HG03135 (cell line): ENCODE data around the gene IMMP1L.

Experiments used
- ATAC-seq: cut with Tn5 transposase; IDR thresholded peaks from one replicate; pipeline ENCODE4 v1.9.1; 2021; ENCODE audit warnings: mild to moderate bottlenecking, moderate library complexity; ENCODE audit not compliant: unreplicated experiment

The IMMP1L gene

DNA sequence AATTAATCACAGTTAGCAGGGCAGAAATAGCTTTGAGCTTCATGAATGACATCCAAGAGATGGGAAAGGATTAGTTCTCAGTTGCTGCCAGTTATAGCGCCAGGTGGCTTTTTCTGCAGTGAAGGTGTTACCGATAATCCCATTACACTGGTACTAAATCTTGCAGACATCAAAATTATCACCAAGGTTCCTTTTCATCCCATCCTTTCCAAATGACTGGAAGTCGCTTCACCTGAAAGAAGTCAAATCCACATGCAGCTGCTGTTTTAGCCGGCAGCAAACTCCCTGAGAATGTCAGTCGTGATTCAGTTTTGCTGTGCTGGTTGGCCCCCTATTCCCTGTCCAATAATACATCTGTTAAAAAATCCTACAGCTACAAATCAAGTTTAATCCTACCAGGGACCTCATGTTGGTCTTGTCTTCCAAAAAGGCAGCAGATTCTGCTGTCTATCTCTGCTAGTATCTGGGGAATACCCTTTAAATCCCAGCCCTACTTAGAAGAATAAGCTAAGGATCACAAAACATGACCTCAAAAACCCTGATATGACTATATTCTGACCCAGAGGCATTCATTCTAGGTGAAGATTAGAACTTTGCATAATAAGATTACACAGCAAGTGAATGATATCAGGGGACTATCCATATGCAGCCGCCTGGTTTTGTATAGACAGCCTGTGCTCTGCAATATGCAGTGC lies 31.7 kb downstream of the IMMP1L start:
- ATAC-seq, result no peak

DNA sequence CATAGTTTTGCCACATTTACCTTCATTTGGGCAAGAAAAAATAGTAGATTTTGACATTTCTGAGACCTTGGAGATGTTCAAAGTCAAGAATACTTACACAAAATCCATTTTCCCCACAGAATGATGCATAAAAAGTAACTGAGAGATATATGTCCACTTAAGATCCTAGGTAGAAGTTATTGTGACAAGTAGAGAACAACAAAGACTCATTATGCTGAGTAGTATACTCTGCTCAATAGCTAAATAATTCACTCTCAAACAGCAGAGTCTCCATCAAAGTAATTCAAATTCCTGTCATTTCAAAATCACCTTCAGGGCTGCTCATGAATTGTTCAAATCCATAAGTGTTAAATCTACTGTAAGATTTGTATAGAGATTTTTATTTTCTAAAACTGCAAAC lies 35.3 kb downstream of the IMMP1L start:
- ATAC-seq, result no peak

DNA sequence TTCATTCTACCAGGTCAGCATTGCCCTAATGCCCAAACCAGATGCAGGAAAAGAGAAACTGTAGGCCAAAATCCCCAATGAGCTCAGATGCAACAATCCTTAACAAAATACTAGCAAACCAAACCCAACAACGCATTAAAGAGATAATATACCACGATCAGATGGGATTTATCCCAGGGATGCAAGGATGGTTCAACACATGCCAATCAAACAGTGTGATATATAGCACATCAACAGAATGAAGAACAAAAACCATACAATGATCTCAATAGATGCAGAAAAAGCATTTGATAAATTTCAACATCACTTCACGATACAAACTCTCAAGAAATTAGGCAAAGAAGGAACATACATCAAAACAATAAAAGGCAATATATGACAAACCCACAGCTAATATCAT lies 45.0 kb downstream of the IMMP1L start:
- ATAC-seq, result no peak

DNA sequence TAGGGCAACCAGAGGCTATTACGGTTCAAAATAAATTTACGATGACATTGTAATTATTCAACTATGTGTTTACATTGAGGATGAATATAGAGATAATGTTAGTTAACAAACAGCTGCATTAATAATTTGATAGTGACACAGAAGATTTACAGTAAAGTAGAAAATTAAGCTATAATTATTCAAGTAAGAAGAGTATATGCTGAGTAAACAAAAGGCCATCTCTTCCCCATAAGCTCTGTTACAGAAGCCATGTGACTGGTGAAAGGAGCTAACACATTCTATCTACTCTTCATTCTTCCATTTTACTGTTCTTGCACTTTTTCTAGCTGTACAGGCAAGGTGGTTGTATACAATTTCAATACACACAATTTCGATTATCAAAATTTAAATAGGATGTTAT lies 54.2 kb downstream of the IMMP1L start:
- no peak for ATAC-seq

DNA sequence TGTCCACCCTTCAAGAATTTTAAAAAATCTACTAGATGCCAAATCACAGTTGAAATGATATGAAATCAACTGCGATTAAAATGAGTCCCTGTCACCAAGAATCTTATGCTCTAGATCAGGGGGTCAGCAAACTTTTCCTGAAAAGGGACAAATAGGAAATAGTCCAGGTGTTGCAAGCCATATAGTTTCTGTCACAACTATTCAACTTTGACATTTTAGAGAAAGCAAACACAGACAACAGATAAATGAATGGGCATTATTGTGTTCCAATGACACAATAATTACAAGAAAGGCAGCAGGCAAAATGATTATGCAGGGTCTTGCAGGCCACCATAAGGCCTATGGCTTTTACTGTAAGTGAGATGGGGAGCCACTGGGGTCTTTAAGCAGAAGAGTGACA lies 58.6 kb downstream of the IMMP1L start:
- ATAC-seq, result no peak

DNA sequence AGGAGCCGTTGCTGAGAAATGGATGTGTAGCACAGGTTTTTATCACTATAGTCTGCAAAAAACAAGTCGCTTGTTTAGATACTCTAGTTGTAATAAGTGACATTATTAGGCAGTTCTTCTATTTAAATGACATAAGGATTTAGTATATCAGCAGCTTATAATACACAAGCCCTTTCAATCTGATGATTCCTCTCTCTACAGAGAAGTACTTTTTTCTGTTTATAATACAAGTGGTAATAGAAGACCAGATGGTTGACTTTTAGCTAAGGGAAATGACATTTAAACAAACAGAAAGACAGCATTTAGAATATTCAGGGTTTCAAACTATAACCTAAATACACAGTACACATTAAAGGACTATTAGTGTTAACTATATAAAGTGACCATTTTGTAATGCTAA lies 60.4 kb downstream of the IMMP1L start:
- ATAC-seq, result no peak

DNA sequence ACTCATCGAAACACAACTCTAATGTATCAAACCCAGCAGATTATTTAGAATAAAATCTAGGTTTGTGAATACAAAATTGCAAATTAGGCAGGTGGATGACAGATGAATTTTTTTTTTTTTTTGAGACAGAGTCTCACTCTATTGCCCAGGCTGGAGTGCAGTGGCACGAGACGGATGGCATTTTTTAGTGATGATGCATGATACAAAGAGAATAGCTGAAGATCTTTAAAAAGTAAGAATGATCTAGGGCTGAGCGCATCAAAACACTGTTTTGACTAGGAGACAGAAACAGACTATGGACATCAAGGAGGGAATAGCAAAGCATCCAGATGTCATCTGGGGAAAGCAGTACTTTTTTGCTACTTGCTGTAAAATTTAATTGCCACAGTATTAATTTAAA lies 63.8 kb downstream of the IMMP1L start:
- ATAC-seq, result no peak

DNA sequence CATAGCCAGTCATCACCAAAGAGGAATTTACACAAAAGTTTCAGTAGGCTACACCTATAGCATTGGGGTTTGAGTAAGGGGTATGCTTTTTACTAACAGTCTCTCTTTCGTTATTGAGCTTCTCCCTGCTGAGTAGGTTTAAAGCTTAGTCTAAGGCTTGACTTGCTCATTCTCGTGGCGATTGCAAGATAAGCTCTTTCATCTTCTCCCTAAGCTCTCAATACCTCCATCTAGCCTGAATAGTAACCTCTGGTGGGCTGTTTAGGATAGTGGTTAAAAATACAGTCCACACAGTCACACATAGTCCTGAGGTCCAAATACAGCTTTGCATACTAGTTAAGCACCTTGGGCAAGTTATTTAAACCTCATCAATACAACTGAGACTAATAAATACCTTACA lies 65.6 kb downstream of the IMMP1L start:
- ATAC-seq, result no peak

DNA sequence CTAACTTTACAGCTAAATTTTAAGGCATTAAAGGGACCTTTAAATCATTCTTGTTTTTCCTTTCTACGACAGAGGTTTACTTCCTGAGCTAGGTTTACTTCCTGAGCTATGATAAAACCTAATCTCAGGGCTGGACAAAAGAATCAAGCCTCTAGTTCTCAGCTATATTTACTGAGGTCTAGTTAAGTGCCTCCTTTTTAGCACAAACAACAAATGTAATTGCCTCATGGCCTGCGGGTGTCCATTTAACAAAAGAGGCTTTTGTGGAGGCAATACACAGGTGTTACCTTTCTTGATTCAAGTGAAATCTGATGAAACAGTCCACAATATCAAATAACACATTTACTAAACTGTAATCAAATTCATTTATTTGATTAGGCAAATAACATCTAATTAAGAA lies 67.3 kb downstream of the IMMP1L start:
- ATAC-seq, result no peak

DNA sequence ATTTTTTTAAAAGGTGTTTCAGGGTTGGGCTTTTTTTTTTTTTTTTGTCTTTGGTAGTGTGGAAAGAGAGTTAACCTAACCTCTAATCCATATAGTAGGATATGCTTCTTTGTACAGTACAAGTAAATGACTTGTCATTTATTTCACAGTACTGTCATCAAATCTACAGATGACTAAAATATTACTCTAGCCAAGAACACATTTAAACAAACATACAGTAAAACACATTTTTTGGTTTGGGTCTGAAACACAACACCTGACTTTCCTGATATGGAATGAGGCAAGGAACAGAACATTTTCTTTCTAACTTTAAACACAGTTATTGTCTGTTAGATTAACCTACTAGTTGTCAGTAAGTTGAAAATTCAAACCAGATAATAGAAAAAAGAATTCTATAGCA lies 68.1 kb downstream of the IMMP1L start:
- no peak for ATAC-seq

DNA sequence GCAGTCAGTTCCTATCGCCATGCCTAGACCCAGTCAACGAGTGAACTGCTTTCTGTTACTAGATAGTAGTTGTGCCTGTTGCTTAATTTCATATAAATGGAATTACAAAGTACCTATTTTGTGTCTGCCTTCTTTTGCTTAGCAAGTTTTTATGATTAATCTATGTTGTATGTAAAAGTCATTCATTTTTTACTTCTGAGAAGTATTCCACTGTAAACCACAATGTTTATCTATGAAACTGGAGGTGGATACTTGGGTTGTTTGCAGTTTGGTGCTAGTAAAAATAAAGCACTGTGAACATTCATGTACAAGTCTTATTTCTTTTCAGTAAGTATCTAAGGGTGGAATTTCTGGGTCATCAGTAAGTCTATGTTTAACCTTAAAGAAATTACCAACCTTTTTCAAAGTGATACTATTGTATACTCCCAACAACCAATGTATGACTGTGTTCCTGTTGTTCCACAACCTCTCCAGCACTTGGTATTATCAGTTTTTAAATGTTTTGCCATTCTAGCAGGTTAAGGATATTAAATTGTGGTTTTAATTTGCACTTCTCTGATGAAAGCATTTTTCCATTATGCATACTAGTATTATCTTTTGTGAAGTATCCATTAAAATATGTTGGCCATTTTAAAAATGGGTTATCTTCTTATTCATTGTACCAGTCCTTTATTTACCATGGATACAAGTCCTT lies 71.5 kb downstream of the IMMP1L start:
- ATAC-seq, result no peak

DNA sequence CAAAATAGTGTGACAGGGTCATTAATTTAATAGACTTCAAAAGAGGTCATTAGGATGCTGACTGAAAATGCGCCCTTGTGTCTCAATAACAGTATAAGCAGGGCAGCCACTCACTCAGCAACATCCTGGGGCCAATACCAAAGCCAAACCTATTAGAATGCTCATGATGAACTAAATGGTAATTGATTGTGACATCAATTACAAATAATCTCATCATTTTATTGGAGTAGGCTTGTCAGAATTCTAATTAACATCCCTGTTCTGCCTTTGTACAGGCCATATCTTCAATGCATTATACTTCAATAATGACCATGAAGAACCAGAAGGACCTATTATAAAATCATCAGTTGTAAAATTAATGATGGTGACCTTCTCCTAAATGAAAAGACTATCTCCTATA lies 75.6 kb downstream of the IMMP1L start:
- no peak for ATAC-seq

DNA sequence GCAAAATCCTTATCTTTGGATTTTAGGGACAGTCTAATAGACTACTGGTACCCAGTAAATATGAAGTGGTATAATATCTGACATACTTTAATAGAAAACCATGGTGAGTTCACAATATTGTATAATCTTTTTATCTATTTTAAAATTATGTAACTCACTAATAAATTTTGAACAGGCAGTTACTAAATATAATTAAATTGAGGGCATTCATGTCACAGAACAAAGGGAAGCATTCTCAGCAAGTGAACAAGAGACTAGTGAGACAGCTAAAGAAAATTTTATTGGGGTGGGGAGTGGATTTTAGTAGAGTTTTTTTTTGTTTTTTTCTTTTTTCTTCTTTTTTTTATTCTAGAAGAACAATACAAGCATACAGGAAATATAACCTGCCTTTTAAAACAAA lies 84.8 kb downstream of the IMMP1L start:
- no peak for ATAC-seq

DNA sequence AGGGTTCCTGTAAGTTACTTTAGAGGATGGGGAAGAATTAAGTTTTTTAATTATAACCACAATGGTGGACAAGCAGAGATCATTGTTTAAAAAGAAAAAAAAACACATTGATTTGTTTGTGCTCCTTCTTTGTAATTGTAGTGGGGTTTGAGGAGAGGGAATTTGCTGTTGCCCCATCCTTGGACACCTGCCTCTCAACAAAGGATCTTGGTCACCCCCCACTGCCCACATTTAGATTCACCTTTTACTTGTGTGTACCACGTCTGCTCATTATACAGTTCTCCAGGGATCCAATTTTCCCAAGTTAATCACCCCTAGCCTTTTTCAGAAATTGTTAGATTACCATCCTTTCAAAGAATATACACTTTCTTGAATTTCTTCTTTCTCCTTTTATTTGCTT lies 86.7 kb downstream of the IMMP1L start:
- no peak for ATAC-seq

DNA sequence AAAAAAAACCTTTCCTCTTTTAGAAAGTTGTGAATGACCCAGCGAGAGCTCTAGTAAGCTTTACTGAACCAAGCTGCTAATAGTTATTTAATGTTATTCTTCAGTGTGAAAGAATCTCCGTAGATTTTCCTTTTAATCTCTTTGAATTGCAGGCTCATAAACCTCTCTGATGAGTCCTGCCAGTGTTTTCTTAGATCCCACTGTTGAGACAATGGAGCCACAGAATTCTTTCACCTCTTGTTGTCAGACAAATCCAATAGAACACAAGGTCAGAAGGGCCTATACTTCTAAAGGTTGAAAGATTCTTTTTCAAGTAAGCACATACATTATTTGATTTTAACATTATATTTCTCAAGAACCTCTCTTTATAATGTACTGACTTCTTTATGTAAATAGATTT lies 87.6 kb downstream of the IMMP1L start:
- no peak for ATAC-seq

DNA sequence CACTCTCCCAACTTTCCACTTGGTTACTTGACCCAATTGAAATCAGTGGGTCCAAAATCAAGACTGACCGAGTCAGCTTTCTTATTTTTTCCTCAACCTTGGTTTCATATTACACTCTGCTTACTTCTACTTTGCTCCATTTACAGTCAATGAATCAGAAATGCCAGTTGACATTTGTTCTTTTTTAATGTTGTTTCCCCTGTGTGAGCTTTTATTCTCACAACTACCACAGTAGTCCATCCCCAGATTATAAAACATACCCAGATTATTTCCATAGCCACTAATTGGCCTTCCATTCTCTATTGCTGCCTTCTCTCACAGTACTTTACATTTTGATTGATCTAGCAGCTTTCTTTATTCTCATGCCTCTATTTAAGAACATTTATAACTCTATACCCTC lies 89.8 kb downstream of the IMMP1L start:
- no peak for ATAC-seq

DNA sequence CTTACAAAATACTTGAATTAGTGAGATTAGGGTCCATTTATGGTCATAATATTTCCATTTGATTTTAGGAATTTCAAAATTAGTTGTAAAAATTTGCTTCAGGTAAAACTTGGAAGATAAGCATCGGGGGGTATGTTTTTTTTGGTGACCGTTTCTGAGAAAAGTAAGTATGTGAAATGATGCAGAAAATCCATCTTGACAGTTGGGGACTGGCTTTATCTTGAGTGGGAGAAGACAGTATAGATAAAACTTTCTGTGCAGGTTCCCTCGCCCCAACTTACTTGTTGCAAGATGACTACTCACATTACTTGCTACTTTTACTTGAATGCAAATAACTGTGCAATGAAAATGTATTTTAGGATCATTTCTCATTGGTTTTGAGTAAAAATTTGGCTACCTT lies 90.3 kb downstream of the IMMP1L start:
- ATAC-seq, result no peak

DNA sequence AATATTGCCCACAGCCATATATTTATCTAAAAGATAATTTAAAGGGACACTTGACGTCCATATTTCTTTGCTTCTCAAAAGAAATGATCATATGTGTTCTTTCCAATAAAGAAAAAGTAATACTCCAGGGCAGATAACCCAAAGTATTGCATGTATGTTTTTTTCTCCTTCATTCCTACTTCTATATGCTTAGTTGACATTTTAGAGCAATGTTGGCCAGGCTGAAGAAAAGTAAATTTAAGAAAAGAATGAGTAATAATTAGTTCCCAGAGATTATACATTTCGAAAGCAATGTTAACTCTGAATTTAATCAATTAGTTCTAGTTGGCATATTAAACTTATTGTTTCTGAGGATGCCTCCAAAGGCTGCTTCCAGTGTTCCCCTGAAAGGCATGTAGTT lies 91.6 kb downstream of the IMMP1L start:
- no peak for ATAC-seq

DNA sequence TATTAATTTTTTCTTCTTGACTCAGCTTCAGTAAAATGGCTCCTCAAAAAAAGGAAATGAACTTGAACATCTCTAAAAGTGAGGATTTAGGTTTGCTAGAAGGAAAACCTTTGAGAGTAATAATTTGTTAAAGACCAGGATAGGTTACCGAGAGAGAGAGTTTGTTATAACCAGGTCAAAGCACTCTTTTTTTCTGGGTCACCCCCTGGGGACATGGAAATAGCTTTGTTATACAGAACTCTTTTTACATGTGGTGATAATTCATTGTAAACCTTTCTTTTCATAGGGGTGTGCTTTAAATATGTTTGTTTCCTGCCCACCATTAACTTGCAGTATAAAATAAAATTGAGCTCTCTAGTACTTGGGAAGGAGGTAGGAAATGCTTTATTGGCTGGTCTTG lies 92.1 kb downstream of the IMMP1L start:
- ATAC-seq, result no peak

DNA sequence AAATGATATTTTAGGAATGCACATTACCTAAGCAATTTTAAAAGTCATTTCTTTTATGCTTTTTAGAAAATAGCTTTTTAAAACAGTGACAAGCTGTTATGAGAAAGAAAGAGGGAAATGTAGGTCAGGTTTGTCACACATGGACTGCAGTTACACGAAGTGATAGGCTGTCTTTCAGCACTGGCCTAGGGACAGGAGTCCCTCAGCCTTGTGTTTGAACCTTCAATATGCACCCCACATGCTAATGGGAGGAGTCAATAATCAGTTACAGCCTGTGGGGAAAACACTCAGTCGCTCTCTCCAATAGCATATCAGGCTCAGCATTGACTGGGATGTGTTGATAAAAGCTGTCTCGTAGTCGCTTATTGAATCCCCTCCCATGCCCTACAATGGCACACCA lies 94.0 kb downstream of the IMMP1L start:
- no peak for ATAC-seq

DNA sequence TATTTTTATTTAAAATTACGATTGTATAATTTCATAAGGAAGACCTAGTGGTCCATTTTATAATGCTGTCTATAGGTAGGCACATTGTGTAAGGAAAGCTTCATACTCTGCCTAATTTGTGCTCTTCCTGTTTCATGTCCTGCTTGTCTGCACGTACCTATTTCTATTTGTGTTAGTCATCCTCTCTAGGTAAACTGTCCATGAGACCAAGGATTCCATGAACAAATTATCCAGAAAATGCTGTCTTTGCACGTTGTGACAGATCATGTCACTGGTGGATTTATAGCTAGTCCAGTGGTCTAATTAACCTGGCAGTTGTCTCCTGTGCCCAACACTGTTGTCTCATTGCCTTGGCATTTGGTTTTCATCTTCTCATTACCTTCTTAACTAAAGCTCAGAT lies 95.1 kb downstream of the IMMP1L start:
- ATAC-seq, result no peak

DNA sequence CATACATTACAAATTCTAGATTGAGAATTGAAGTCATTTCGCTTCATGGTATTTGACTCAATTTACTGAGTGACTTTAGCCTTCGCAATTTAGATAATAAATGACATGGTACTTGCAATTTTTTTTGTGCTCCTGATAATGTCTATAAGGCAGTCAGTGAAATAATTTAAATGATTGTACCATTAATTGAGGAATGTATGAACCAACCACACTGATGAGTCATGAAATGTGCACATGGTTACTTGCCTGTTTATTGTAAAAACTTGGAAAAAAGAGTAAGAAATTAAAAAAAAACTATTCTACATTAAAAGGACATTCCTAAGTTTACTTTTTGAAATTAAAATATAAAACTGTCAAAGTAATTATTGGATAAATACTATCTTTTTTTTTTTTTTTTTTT lies 96.5 kb downstream of the IMMP1L start:
- ATAC-seq, result no peak

DNA sequence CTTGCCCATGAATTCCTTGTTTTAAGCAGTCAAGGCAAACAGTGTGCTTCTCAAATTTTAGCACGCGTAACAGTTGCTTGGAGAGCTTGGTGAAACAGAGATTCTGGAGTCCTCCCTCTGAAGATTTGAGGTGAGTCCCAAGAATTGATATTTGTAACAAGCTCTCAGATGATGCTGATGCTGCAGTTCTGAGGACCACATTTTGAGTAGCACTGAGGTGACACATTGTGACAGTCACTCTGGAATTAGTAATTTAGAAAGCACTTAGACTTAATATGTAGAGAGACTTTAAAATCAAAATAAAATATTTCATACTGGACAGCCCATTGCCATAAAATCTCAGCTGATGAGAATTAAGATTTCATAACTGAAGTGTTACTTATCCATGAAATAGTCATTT lies 101.2 kb downstream of the IMMP1L start:
- no peak for ATAC-seq
